ENCODE data around the gene ARHGAP31. TPM values are rescaled to one million over a fixed set of nuclear protein-coding genes. Genes with fewer than 3 reads are reported as not detected.
"Not testable (repeated sequence)": the region's sequence is repeated elsewhere in the genome, so short reads cannot be mapped to it uniquely, and the experiment has no call there.

ARHGAP31 gene
- polyA plus RNA-seq, 1 donor from 2014 or later = not detected

- H3K9ac ChIP-seq (ENCODE audit: low read length) = no peak overlapping the region
- H3K27me3 ChIP-seq (ENCODE audit: insufficient read depth, low read depth, low read length) = no peaks in the 10 kb centered on the region
- no peaks in the 10 kb centered on the region for H4K20me1 ChIP-seq (ENCODE audit: insufficient read depth)
- H3K79me2 ChIP-seq (replicated peaks; ENCODE audit: insufficient read depth, low read length) = no peaks in the 10 kb centered on the region
- no peaks in the 10 kb centered on the region for H3K9me3 ChIP-seq (ENCODE audit: low read length)
- H3K36me3 ChIP-seq (ENCODE audit: insufficient read depth, low read length) = no peaks in the 10 kb centered on the region
- no peak overlapping the region for H2AFZ ChIP-seq (ENCODE audit: low read depth, low read length)
- no peak overlapping the region for H3K4me2 ChIP-seq (ENCODE audit: low read length)
- H3K4me3 ChIP-seq (ENCODE audit: low read length) = no peak overlapping the region
- TF ChIP-seq SMC3 (conservative IDR thresholded peaks at IDR 0.05; ENCODE audit: poor library complexity) = no peak
- TF ChIP-seq EZH2 (IDR thresholded peaks at IDR 0.05; ENCODE audit: borderline replicate concordance, insufficient read depth, low read length, poor library complexity, severe bottlenecking) = no peak
- TF ChIP-seq MXI1 (conservative IDR thresholded peaks at IDR 0.05; ENCODE audit: poor library complexity, severe bottlenecking) = no peak
- no peak for TF ChIP-seq POLR2AphosphoS5 (IDR thresholded peaks at IDR 0.05)
- no peak for TF ChIP-seq EP300 (conservative IDR thresholded peaks at IDR 0.05; ENCODE audit: poor library complexity, severe bottlenecking)
- no peak for TF ChIP-seq TAF1 (IDR thresholded peaks at IDR 0.05; ENCODE audit: low read depth)
- TF ChIP-seq REST (IDR thresholded peaks at IDR 0.05; ENCODE audit: borderline replicate concordance) = no peak
- TF ChIP-seq RAD21 (conservative IDR thresholded peaks at IDR 0.05) = no peak
- TF ChIP-seq CTCF (IDR thresholded peaks at IDR 0.05; ENCODE audit: poor library complexity, severe bottlenecking) = no peak
- no peak overlapping the region for H3K27ac ChIP-seq (ENCODE audit: low read length)
- no peaks in the 10 kb centered on the region for H3K9me2 ChIP-seq (ENCODE audit: insufficient read depth, low read length)
- H3F3A ChIP-seq (ENCODE audit: insufficient read depth, low read length, poor library complexity, severe bottlenecking) = no peaks in the 10 kb centered on the region
Measured at GRCh38 chr3:119333773-119334509, 39.8 kb downstream of the ARHGAP31 start.

GRCh38 chr3:119336823-119337222 lies 42.6 kb downstream of the ARHGAP31 start:
- H3K9ac ChIP-seq (ENCODE audit: low read length) = no peak overlapping the region
- no peaks in the 10 kb centered on the region for H3K79me2 ChIP-seq (replicated peaks; ENCODE audit: insufficient read depth, low read length)
- no peaks in the 10 kb centered on the region for H3K9me2 ChIP-seq (ENCODE audit: insufficient read depth, low read length)
- H3K9me3 ChIP-seq (ENCODE audit: low read length) = no peaks in the 10 kb centered on the region
- no peaks in the 10 kb centered on the region for H3K27me3 ChIP-seq (ENCODE audit: insufficient read depth, low read depth, low read length)
- no peaks in the 10 kb centered on the region for H3K36me3 ChIP-seq (ENCODE audit: insufficient read depth, low read length)
- no peaks in the 10 kb centered on the region for H4K20me1 ChIP-seq (ENCODE audit: insufficient read depth)
- no peak overlapping the region for H3K4me3 ChIP-seq (ENCODE audit: low read length)
- H3F3A ChIP-seq (ENCODE audit: insufficient read depth, low read length, poor library complexity, severe bottlenecking) = no peaks in the 10 kb centered on the region
- H3K4me2 ChIP-seq (ENCODE audit: low read length) = no peak overlapping the region
- TF ChIP-seq EP300 (conservative IDR thresholded peaks at IDR 0.05; ENCODE audit: poor library complexity, severe bottlenecking) = no peak
- TF ChIP-seq EZH2 (IDR thresholded peaks at IDR 0.05; ENCODE audit: borderline replicate concordance, insufficient read depth, low read length, poor library complexity, severe bottlenecking) = no peak
- TF ChIP-seq CTCF (IDR thresholded peaks at IDR 0.05; ENCODE audit: poor library complexity, severe bottlenecking) = no peak
- no peak for TF ChIP-seq MXI1 (conservative IDR thresholded peaks at IDR 0.05; ENCODE audit: poor library complexity, severe bottlenecking)
- TF ChIP-seq SMC3 (conservative IDR thresholded peaks at IDR 0.05; ENCODE audit: poor library complexity) = no peak
- no peak for TF ChIP-seq POLR2AphosphoS5 (IDR thresholded peaks at IDR 0.05)
- no peak for TF ChIP-seq RAD21 (conservative IDR thresholded peaks at IDR 0.05)
- no peak for TF ChIP-seq TAF1 (IDR thresholded peaks at IDR 0.05; ENCODE audit: low read depth)
- TF ChIP-seq REST (IDR thresholded peaks at IDR 0.05; ENCODE audit: borderline replicate concordance) = no peak
- H2AFZ ChIP-seq (ENCODE audit: low read depth, low read length) = no peak overlapping the region
- no peak overlapping the region for H3K27ac ChIP-seq (ENCODE audit: low read length)

- not testable (repeated sequence) for H3K27me3 ChIP-seq (ENCODE audit: insufficient read depth, low read depth, low read length); H3K4me2 ChIP-seq (ENCODE audit: low read length); H3K36me3 ChIP-seq (ENCODE audit: insufficient read depth, low read length); H2AFZ ChIP-seq (ENCODE audit: low read depth, low read length); H3F3A ChIP-seq (ENCODE audit: insufficient read depth, low read length, poor library complexity, severe bottlenecking); H3K4me3 ChIP-seq (ENCODE audit: low read length); H3K27ac ChIP-seq (ENCODE audit: low read length); H3K9me3 ChIP-seq (ENCODE audit: low read length); H3K79me2 ChIP-seq (replicated peaks; ENCODE audit: insufficient read depth, low read length); H4K20me1 ChIP-seq (ENCODE audit: insufficient read depth); H3K9me2 ChIP-seq (ENCODE audit: insufficient read depth, low read length); H3K9ac ChIP-seq (ENCODE audit: low read length)
Measured at GRCh38 chr3:119337407-119337806, 43.2 kb downstream of the ARHGAP31 start.

Measured in neural cell (in vitro differentiated cells).